22Rv1 (cell line): ENCODE measurements around the gene FHIP2A.

ENCODE experiments used
- ZFX ChIP-seq: fragments of 450-650 bp; IDR thresholded peaks from 2 replicates; pipeline ENCODE4 v1.6.1; 2017; ENCODE audit warnings: antibody characterized with exemption, borderline replicate concordance
- TF ChIP-seq, protein P1 (sequence below): fragments of 450-650 bp; IDR thresholded peaks from 2 replicates; pipeline ENCODE4 v1.5.1; 2017; ENCODE audit warnings: mild to moderate bottlenecking

DNA sequence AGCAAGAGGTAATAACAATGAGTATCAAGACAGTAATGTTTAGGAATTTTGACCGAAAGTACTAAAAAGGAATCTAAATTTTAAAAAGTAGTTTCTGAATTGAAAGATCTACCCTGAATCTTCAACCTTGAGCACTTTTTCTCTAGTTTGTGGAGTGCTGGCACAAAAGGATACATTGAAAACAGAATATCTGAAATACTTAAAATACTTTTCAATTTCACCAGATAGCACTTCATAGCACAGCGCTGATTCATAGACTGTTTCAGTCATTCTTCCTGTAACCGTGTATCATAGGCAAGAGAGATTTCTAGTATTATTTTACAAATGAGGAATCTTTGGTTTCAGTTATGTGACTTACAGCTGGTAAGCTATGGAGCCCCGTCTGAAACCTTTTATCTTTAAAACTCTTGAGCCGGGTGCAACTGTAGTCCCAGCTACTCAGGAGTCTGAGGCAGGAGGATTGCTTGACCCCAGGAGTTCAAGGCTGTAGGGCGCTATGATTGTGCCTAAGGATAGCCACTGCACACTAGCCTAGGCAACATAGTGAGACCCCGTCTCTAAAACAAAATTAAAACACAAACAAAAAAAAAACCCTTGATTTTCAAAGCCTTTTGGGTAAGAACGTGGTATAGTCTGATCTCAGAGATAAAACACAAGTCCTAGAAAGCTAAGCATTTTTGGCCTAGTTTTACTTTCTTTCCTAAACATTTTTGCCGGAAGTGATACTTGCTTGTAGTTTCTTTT, 35.1 kb downstream of the FHIP2A start:
- TF ChIP-seq, protein P1, sequence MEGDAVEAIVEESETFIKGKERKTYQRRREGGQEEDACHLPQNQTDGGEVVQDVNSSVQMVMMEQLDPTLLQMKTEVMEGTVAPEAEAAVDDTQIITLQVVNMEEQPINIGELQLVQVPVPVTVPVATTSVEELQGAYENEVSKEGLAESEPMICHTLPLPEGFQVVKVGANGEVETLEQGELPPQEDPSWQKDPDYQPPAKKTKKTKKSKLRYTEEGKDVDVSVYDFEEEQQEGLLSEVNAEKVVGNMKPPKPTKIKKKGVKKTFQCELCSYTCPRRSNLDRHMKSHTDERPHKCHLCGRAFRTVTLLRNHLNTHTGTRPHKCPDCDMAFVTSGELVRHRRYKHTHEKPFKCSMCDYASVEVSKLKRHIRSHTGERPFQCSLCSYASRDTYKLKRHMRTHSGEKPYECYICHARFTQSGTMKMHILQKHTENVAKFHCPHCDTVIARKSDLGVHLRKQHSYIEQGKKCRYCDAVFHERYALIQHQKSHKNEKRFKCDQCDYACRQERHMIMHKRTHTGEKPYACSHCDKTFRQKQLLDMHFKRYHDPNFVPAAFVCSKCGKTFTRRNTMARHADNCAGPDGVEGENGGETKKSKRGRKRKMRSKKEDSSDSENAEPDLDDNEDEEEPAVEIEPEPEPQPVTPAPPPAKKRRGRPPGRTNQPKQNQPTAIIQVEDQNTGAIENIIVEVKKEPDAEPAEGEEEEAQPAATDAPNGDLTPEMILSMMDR: no peak
- no peak for TF ChIP-seq ZFX
